HepG2 (cell line): ENCODE data around the gene MORN1. TPM values are rescaled to one million over a fixed set of nuclear protein-coding genes. Genes with fewer than 3 reads are reported as not detected.

Experiments
- BATF2 ChIP-seq: sonication (generic); formaldehyde crosslinking; IDR thresholded peaks from 2 replicates; pipeline ENCODE4 v1.8.0; 2022; ENCODE audit warnings: mild to moderate bottlenecking, missing genetic modification reagents, moderate library complexity
- CREB1 ChIP-seq, 2 experiments: fragments of 450-650 bp in 1 of 2; IDR thresholded peaks; 2 replicates each; pipeline ENCODE4 v1.6.1; 2016 to 2017; ENCODE audit warnings: control low read depth in 1 of 2, mild to moderate bottlenecking in 1 of 2, missing compliant biosample characterization in 1 of 2, missing genetic modification characterization in 1 of 2
- IRF9 ChIP-seq: sonication (generic); formaldehyde crosslinking; IDR thresholded peaks from 2 replicates; pipeline ENCODE4 v1.8.0; 2022; ENCODE audit warnings: missing genetic modification reagents, mild to moderate bottlenecking, borderline replicate concordance
- MED1 ChIP-seq: sonication (generic); formaldehyde crosslinking; IDR thresholded peaks from 2 replicates; pipeline ENCODE4 v1.4.0; 2020; ENCODE audit warnings: missing genetic modification reagents
- NFKB2 ChIP-seq: sonication (generic); formaldehyde crosslinking; IDR thresholded peaks from 2 replicates; pipeline ENCODE4 v1.4.0; 2020; ENCODE audit warnings: missing genetic modification reagents, borderline replicate concordance
- TFE3 ChIP-seq: IDR thresholded peaks from 2 replicates; pipeline ENCODE4 v1.6.1; 2016
- ZNF207 ChIP-seq: fragments of 450-650 bp; IDR thresholded peaks from 2 replicates; pipeline ENCODE4 v1.6.1; 2016; ENCODE audit warnings: antibody characterized with exemption, borderline replicate concordance
- ZNF407 ChIP-seq: sonication (generic); formaldehyde crosslinking; IDR thresholded peaks from one replicate; pipeline ENCODE4 v1.5.1; 2020; ENCODE audit warnings: mild to moderate bottlenecking, missing genetic modification reagents; ENCODE audit errors: not compliant biosample characterization
- ZNF432 ChIP-seq: sonication (generic); formaldehyde crosslinking; IDR thresholded peaks from 2 replicates; pipeline ENCODE4 v1.5.0; 2020; ENCODE audit warnings: missing genetic modification reagents, mild to moderate bottlenecking, borderline replicate concordance
- ZNF451 ChIP-seq: sonication (generic); formaldehyde crosslinking; IDR thresholded peaks from 2 replicates; pipeline ENCODE4 v1.5.0; 2020; ENCODE audit warnings: mild to moderate bottlenecking, missing genetic modification reagents
- ZNF576 ChIP-seq: sonication (generic); formaldehyde crosslinking; IDR thresholded peaks from 2 replicates; pipeline ENCODE4 v1.4.0; 2020; ENCODE audit warnings: mild to moderate bottlenecking, missing genetic modification reagents
- ZNF710 ChIP-seq: sonication (generic); formaldehyde crosslinking; IDR thresholded peaks from 2 replicates; pipeline ENCODE4 v1.5.0; 2020; ENCODE audit warnings: mild to moderate bottlenecking, missing genetic modification reagents, borderline replicate concordance
- ZNF850 ChIP-seq: sonication (generic); formaldehyde crosslinking; conservative IDR thresholded peaks from 2 replicates; pipeline ENCODE4 v1.9.0; 2021; ENCODE audit warnings: mild to moderate bottlenecking, missing genetic modification reagents
- polyA plus RNA-seq, 8 experiments: library from polyadenylated mRNA; depleted of rRNA in 3 of 8; stranded (reverse) in 7 of 8; unstranded in 1 of 8; fragments of >200 nt; fragmentation: Illumina TruSeq in 4 of 8; extraction: Trizol in 4 of 8; gene quantifications; 2 replicates each; pipeline versions ENCODE4 v1.2.1 to v1.2.3, GENCODE V29; 2011 to 2016; ENCODE audit warnings: low read depth in 4 of 8, missing spikeins in 1 of 8, mixed read lengths in 1 of 8; ENCODE audit not compliant: insufficient read depth in 1 of 8
- total RNA-seq, 5 experiments: library from RNA; depleted of rRNA; stranded (reverse); fragments of >200 nt; fragmentation: Illumina TruSeq; extraction: Trizol; gene quantifications; 2 replicates each; pipeline ENCODE4 v1.2.3, GENCODE V29; 2016; ENCODE audit warnings: low read depth in 1 of 5

The MORN1 gene
- total and polyA plus RNA-seq, 2 of the 13 experiments (the other 11 are each of a cell fraction or from before 2014, with no cell fraction given): 3.1 to 6.5 TPM

- TF ChIP-seq ZNF407 (CRISPR knock-in tag) (no peak), ZNF850 (no peak), ZNF710 (0 out of 2 replicates have a peak, but pooled peaks have one; percentile 32), NFKB2 (CRISPR knock-in tag) (no peak), MED1 (CRISPR knock-in tag) (peak; percentile 72), ZNF576 (CRISPR knock-in tag) (no peak), ZNF451 (no peak), BATF2 (CRISPR knock-in tag) (no peak), ZNF432 (CRISPR knock-in tag) (no peak), ZNF207 (no peak), IRF9 (no peak), TFE3 (CRISPR knock-in tag) (no peak), CREB1 (IDR thresholded peaks at IDR 0.05) (no peak), CREB1 (CRISPR knock-in tag; IDR thresholded peaks at IDR 0.05) (no peak)
Measured at GRCh38 chr1:2384130-2384860, 7.1 kb downstream of the MORN1 start (continued).
